Immature natural killer cell (primary cell): ENCODE measurements around the gene ARID4B. TPM values are rescaled to one million over a fixed set of nuclear protein-coding genes. Genes with fewer than 3 reads are reported as not detected.
A peak's percentile ranks its signal among the peaks of the same experiment; 100 is the strongest.

Source experiments
- DNase-seq, 3 donors: peaks; one replicate each; pipeline ENCODE4 v3.0.0; 2022; ENCODE audit warnings: mixed read lengths in 1 of 3
- H3K27ac Mint-ChIP-seq, 6 donors: one replicate each; pipeline ENCODE4 v1.8.0; 2020; ENCODE audit warnings: mixed read lengths in 6 of 6, mild to moderate bottlenecking in 5 of 6, inconsistent platforms in 4 of 6, moderate library complexity in 3 of 6
- H3K27me3 Mint-ChIP-seq, 3 donors: one replicate each; pipeline ENCODE4 v1.8.0; 2020 to 2021; ENCODE audit warnings: low read depth in 3 of 3, mild to moderate bottlenecking in 3 of 3, mixed read lengths in 3 of 3, moderate library complexity in 3 of 3, inconsistent platforms in 1 of 3
- H3K36me3 Mint-ChIP-seq, 3 donors: one replicate each; pipeline ENCODE4 v1.8.0; 2020; ENCODE audit warnings: mixed read lengths in 3 of 3, inconsistent platforms in 2 of 3, mild to moderate bottlenecking in 2 of 3
- H3K4me1 Mint-ChIP-seq, 2 donors: one replicate each; pipeline ENCODE4 v1.8.0; 2020; ENCODE audit warnings: inconsistent platforms in 2 of 2, mild to moderate bottlenecking in 2 of 2, mixed read lengths in 2 of 2, moderate library complexity in 1 of 2
- H3K4me3 Mint-ChIP-seq, 5 donors: one replicate each; pipeline ENCODE4 v1.8.0; 2020; ENCODE audit warnings: mild to moderate bottlenecking in 5 of 5, mixed read lengths in 5 of 5, inconsistent platforms in 3 of 5, moderate library complexity in 3 of 5
- H3K9me3 Mint-ChIP-seq, 6 donors: one replicate each; pipeline ENCODE4 v1.8.0; 2020; ENCODE audit warnings: mild to moderate bottlenecking in 6 of 6, mixed read lengths in 6 of 6, inconsistent platforms in 4 of 6, moderate library complexity in 3 of 6
- polyA plus RNA-seq, 3 donors: library from polyadenylated mRNA; unstranded; fragments of 300-500 nt; fragmentation: Illumina TruSeq; gene quantifications; one replicate each; pipeline ENCODE4 v1.2.3, GENCODE V29; 2021

ARID4B gene
- polyA plus RNA-seq, 3 donors from 2014 or later: 28.3 to 77.9 (median 34.2) TPM

- Mint-ChIP-seq H3K9me3 (peaks cover 0 to 3% (median 0%) of the 10 kb centered on the region in 6 donors), H3K27ac (peak overlapping the region; percentile 47 to 90 (median 76)), H3K27me3 (peaks cover 3 to 9% (median 5%) of the 10 kb centered on the region in 3 donors), H3K36me3 (no peaks in the 10 kb centered on the region), H3K4me1 (peaks cover 63 to 67% of the 10 kb centered on the region in 2 donors), H3K4me3 (peak overlapping the region in 4 of 5 donors; percentile 4 to 59 (median 34))
- no peak for DNase-seq
Observed at GRCh38 chr1:235299169-235299858, 28.7 kb downstream of the ARID4B start.

- H3K4me3 Mint-ChIP-seq: peak overlapping the region in 3 of 5 donors; percentile 2 to 61 (median 48)
Observed at GRCh38 chr1:235298758-235299157, 29.2 kb downstream of the ARID4B start.

GRCh38 chr1:235297579-235297978, 30.4 kb downstream of the ARID4B start:
- Mint-ChIP-seq H3K4me3 (peak overlapping the region; percentile 52 to 84 (median 67)), H3K36me3 (no peaks in the 10 kb centered on the region), H3K27me3 (peaks cover 3 to 9% (median 5%) of the 10 kb centered on the region in 3 donors), H3K4me1 (peaks cover 60 to 67% of the 10 kb centered on the region in 2 donors), H3K9me3 (peaks cover 0 to 3% (median 0%) of the 10 kb centered on the region in 6 donors), H3K27ac (peak overlapping the region; percentile 86 to 96 (median 92))
- DNase-seq: peak; percentile 77 to 80 (median 78)

More at GRCh38 chr1:235298758-235299157, 29.2 kb downstream of the ARID4B start:
- no peak for DNase-seq
- H3K27me3 Mint-ChIP-seq: peaks cover 3 to 9% (median 5%) of the 10 kb centered on the region in 3 donors
- no peaks in the 10 kb centered on the region for H3K36me3 Mint-ChIP-seq
- H3K27ac Mint-ChIP-seq: peak overlapping the region; percentile 72 to 90 (median 76)
- H3K4me1 Mint-ChIP-seq: peaks cover 60 to 67% of the 10 kb centered on the region in 2 donors
- H3K9me3 Mint-ChIP-seq: peaks cover 0 to 3% (median 0%) of the 10 kb centered on the region in 6 donors

- Mint-ChIP-seq H3K27me3 (peaks cover 3 to 9% (median 5%) of the 10 kb centered on the region in 3 donors), H3K9me3 (peaks cover 0 to 3% (median 0%) of the 10 kb centered on the region in 6 donors), H3K27ac (peak overlapping the region; percentile 86 to 96 (median 92)), H3K4me3 (peak overlapping the region; percentile 52 to 84 (median 67)), H3K36me3 (no peaks in the 10 kb centered on the region), H3K4me1 (peaks cover 60 to 71% of the 10 kb centered on the region in 2 donors)
- DNase-seq: peak; percentile 36 to 56 (median 43)
Observed at GRCh38 chr1:235296729-235297128, 31.2 kb downstream of the ARID4B start.

GRCh38 chr1:235295902-235296350, 32.1 kb downstream of the ARID4B start:
- Mint-ChIP-seq H3K9me3 (peaks cover 0 to 3% (median 0%) of the 10 kb centered on the region in 6 donors), H3K27ac (peak overlapping the region; percentile 82 to 89 (median 87)), H3K4me3 (peak overlapping the region in 3 of 5 donors; percentile 3 to 62 (median 43)), H3K4me1 (peaks cover 62 to 76% of the 10 kb centered on the region in 2 donors), H3K27me3 (peaks cover 3 to 9% (median 5%) of the 10 kb centered on the region in 3 donors), H3K36me3 (no peaks in the 10 kb centered on the region)
- DNase-seq: no peak

GRCh38 chr1:235293322-235293942, 34.5 kb downstream of the ARID4B start:
- peak overlapping the region; percentile 54 to 89 (median 68) for H3K27ac Mint-ChIP-seq
- peaks cover 0 to 3% (median 0%) of the 10 kb centered on the region in 6 donors for H3K9me3 Mint-ChIP-seq
- peaks cover 3 to 11% (median 5%) of the 10 kb centered on the region in 3 donors for H3K27me3 Mint-ChIP-seq
- H3K4me3 Mint-ChIP-seq: no peak overlapping the region
- peaks cover 60 to 80% of the 10 kb centered on the region in 2 donors for H3K4me1 Mint-ChIP-seq
- no peaks in the 10 kb centered on the region for H3K36me3 Mint-ChIP-seq
- DNase-seq: no peak

GRCh38 chr1:235292790-235293189, 35.2 kb downstream of the ARID4B start:
- Mint-ChIP-seq H3K4me1 (peaks cover 60 to 80% of the 10 kb centered on the region in 2 donors), H3K9me3 (peaks cover 0 to 3% (median 0%) of the 10 kb centered on the region in 6 donors), H3K27ac (peak overlapping the region; percentile 17 to 75 (median 52)), H3K27me3 (peaks cover 3 to 9% (median 4%) of the 10 kb centered on the region in 3 donors), H3K4me3 (peak overlapping the region in 1 of 5 donors; percentile 30), H3K36me3 (no peaks in the 10 kb centered on the region)
- no peak for DNase-seq

GRCh38 chr1:235291599-235292091, 36.3 kb downstream of the ARID4B start:
- peaks cover 59 to 80% of the 10 kb centered on the region in 2 donors for H3K4me1 Mint-ChIP-seq
- DNase-seq: no peak
- H3K4me3 Mint-ChIP-seq: peak overlapping the region in 1 of 5 donors; percentile 29
- peaks cover 0 to 3% (median 0%) of the 10 kb centered on the region in 6 donors for H3K9me3 Mint-ChIP-seq
- no peaks in the 10 kb centered on the region for H3K36me3 Mint-ChIP-seq
- peak overlapping the region in 5 of 6 donors; percentile 4 to 53 (median 36) for H3K27ac Mint-ChIP-seq
- peaks cover 3 to 4% (median 3%) of the 10 kb centered on the region in 3 donors for H3K27me3 Mint-ChIP-seq

GRCh38 chr1:235290740-235291502, 37.1 kb downstream of the ARID4B start:
- Mint-ChIP-seq H3K4me1 (peaks cover 62 to 83% of the 10 kb centered on the region in 2 donors), H3K36me3 (no peaks in the 10 kb centered on the region), H3K4me3 (no peak overlapping the region), H3K27me3 (peaks cover 3 to 4% (median 3%) of the 10 kb centered on the region in 3 donors), H3K27ac (peak overlapping the region in 1 of 6 donors; percentile 23), H3K9me3 (peaks cover 0 to 3% (median 0%) of the 10 kb centered on the region in 6 donors)
- DNase-seq: no peak

- Mint-ChIP-seq H3K9me3 (no peaks in the 10 kb centered on the region), H3K4me1 (peaks cover 67 to 86% of the 10 kb centered on the region in 2 donors), H3K36me3 (no peaks in the 10 kb centered on the region), H3K27ac (peak overlapping the region in 3 of 6 donors; percentile 23 to 75 (median 53)), H3K27me3 (peaks cover 0 to 2% (median 0%) of the 10 kb centered on the region in 3 donors), H3K4me3 (peak overlapping the region in 4 of 5 donors; percentile 1 to 46 (median 22))
- no peak for DNase-seq
Observed at GRCh38 chr1:235289859-235290739, 37.9 kb downstream of the ARID4B start.

- no peaks in the 10 kb centered on the region for H3K36me3 Mint-ChIP-seq
- peak overlapping the region; percentile 11 to 76 (median 58) for H3K27ac Mint-ChIP-seq
- H3K9me3 Mint-ChIP-seq: no peaks in the 10 kb centered on the region
- peaks cover 65 to 87% of the 10 kb centered on the region in 2 donors for H3K4me1 Mint-ChIP-seq
- peak overlapping the region in 4 of 5 donors; percentile 19 to 46 (median 30) for H3K4me3 Mint-ChIP-seq
- H3K27me3 Mint-ChIP-seq: peaks cover 0 to 2% (median 0%) of the 10 kb centered on the region in 3 donors
- no peak for DNase-seq
Observed at GRCh38 chr1:235287208-235287882, 40.6 kb downstream of the ARID4B start.

- no peaks in the 10 kb centered on the region for H3K36me3 Mint-ChIP-seq
- peaks cover 64 to 87% of the 10 kb centered on the region in 2 donors for H3K4me1 Mint-ChIP-seq
- DNase-seq: no peak
- peak overlapping the region; percentile 27 to 76 (median 54) for H3K27ac Mint-ChIP-seq
- H3K9me3 Mint-ChIP-seq: no peaks in the 10 kb centered on the region
- peaks cover 0 to 2% (median 0%) of the 10 kb centered on the region in 3 donors for H3K27me3 Mint-ChIP-seq
- peak overlapping the region; percentile 4 to 28 (median 13) for H3K4me3 Mint-ChIP-seq
Observed at GRCh38 chr1:235286667-235287066, 41.3 kb downstream of the ARID4B start.
